ENCODE measurements around the gene PTPRN2. TPM values are rescaled to one million over a fixed set of nuclear protein-coding genes. Genes with fewer than 3 reads are reported as not detected.

PTPRN2 gene
- total and polyA plus RNA-seq, 2 donors, result 1.7 to 1.9 TPM

DNA sequence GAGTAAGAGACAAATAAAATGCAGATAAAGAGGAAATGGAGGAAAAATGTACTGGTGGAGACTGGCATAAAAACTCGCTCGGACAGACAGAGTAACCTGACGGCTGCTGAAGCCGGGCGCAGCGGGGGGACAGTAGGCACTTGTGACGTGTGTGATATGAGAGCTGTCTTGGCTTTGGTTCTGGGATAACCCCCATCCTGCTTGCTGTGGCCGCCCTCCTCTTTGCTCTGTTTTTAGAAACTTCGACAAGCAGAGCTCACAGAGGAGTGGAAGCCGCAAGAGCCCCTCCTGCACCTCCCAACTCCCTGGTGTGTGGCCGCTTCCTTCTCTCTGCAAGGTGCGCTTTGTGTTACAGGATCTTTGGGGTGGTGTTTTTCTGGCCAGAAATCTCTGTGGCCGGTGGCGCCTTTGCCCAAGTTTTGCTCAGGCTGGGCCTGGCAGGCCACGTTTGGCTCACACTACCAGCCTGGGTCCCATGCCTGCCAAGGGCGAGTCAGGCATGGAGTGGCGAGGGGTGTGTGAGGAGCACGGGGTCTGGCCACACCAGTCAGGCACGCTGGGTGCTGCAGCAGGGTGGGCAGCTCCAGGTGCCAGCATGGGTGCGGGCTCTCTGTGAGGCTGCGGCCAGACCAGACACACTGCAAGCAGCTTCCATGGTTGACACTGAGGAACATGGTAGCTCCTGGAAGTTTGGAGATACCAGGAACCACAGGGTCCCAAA, 982.8 kb downstream of the PTPRN2 start:
- 96% methylated on average over 21 of the region's 21 CpGs for WGBS
- H3K36me3 ChIP-seq (ENCODE audit: control insufficient read depth in 2 of 2, insufficient read depth in 2 of 2, low read length in 1 of 2), result no peaks in the 10 kb centered on the region
- no peak for DNase-seq (ENCODE audit: low read depth in 6 of 9, low spot score in 9 of 9)
- no peak overlapping the region for H3K4me3 ChIP-seq (ENCODE audit: low read length in 2 of 2)
- no peaks in the 10 kb centered on the region for H3K9me3 ChIP-seq (ENCODE audit: control insufficient read depth in 2 of 2, insufficient read depth in 1 of 2, low read length in 1 of 2)
- no peaks in the 10 kb centered on the region for H3K4me1 ChIP-seq (ENCODE audit: control insufficient read depth in 2 of 2, insufficient read depth in 2 of 2, low read length in 2 of 2)
- no peaks in the 10 kb centered on the region for H3K27me3 ChIP-seq (ENCODE audit: control insufficient read depth in 2 of 2, insufficient read depth in 1 of 2, low read length in 1 of 2)
- H3K27ac ChIP-seq (ENCODE audit: low read depth in 1 of 2, low read length in 1 of 2), result no peak overlapping the region

- H3K4me3 ChIP-seq (ENCODE audit: low read length in 2 of 2), result no peak overlapping the region
- H3K4me1 ChIP-seq (ENCODE audit: control insufficient read depth in 2 of 2, insufficient read depth in 2 of 2, low read length in 2 of 2), result no peaks in the 10 kb centered on the region
- no peaks in the 10 kb centered on the region for H3K27me3 ChIP-seq (ENCODE audit: control insufficient read depth in 2 of 2, insufficient read depth in 1 of 2, low read length in 1 of 2)
- no peak overlapping the region for H3K27ac ChIP-seq (ENCODE audit: low read depth in 1 of 2, low read length in 1 of 2)
- 95% methylated on average over 21 of the region's 21 CpGs for WGBS
- no peaks in the 10 kb centered on the region for H3K9me3 ChIP-seq (ENCODE audit: control insufficient read depth in 2 of 2, insufficient read depth in 1 of 2, low read length in 1 of 2)
- DNase-seq (ENCODE audit: low read depth in 6 of 9, low spot score in 9 of 9), result no peak
- H3K36me3 ChIP-seq (ENCODE audit: control insufficient read depth in 2 of 2, insufficient read depth in 2 of 2, low read length in 1 of 2), result no peaks in the 10 kb centered on the region
Measured at GRCh38 chr7:157603716-157604115, 983.9 kb downstream of the PTPRN2 start.

- Histone ChIP-seq H3K9me3 (ENCODE audit: control insufficient read depth in 2 of 2, insufficient read depth in 1 of 2, low read length in 1 of 2) (no peaks in the 10 kb centered on the region), H3K27ac (ENCODE audit: low read depth in 1 of 2, low read length in 1 of 2) (no peak overlapping the region), H3K27me3 (ENCODE audit: control insufficient read depth in 2 of 2, insufficient read depth in 1 of 2, low read length in 1 of 2) (no peaks in the 10 kb centered on the region), H3K36me3 (ENCODE audit: control insufficient read depth in 2 of 2, insufficient read depth in 2 of 2, low read length in 1 of 2) (no peaks in the 10 kb centered on the region), H3K4me1 (ENCODE audit: control insufficient read depth in 2 of 2, insufficient read depth in 2 of 2, low read length in 2 of 2) (no peaks in the 10 kb centered on the region), H3K4me3 (ENCODE audit: low read length in 2 of 2) (no peak overlapping the region)
- WGBS, result 94% methylated on average over 9 of the region's 9 CpGs
- DNase-seq (ENCODE audit: low read depth in 6 of 9, low spot score in 9 of 9), result no peak
Measured at GRCh38 chr7:157603005-157603404, 984.6 kb downstream of the PTPRN2 start.

GRCh38 chr7:157602581-157602980, 985.0 kb downstream of the PTPRN2 start:
- no peak overlapping the region for H3K27ac ChIP-seq (ENCODE audit: low read depth in 1 of 2, low read length in 1 of 2)
- no peaks in the 10 kb centered on the region for H3K36me3 ChIP-seq (ENCODE audit: control insufficient read depth in 2 of 2, insufficient read depth in 2 of 2, low read length in 1 of 2)
- no peaks in the 10 kb centered on the region for H3K9me3 ChIP-seq (ENCODE audit: control insufficient read depth in 2 of 2, insufficient read depth in 1 of 2, low read length in 1 of 2)
- DNase-seq (ENCODE audit: low read depth in 6 of 9, low spot score in 9 of 9), result no peak
- WGBS, result 95% methylated on average over 14 of the region's 14 CpGs
- no peak overlapping the region for H3K4me3 ChIP-seq (ENCODE audit: low read length in 2 of 2)
- no peaks in the 10 kb centered on the region for H3K4me1 ChIP-seq (ENCODE audit: control insufficient read depth in 2 of 2, insufficient read depth in 2 of 2, low read length in 2 of 2)
- no peaks in the 10 kb centered on the region for H3K27me3 ChIP-seq (ENCODE audit: control insufficient read depth in 2 of 2, insufficient read depth in 1 of 2, low read length in 1 of 2)

- H3K27me3 ChIP-seq (ENCODE audit: control insufficient read depth in 2 of 2, insufficient read depth in 1 of 2, low read length in 1 of 2), result no peaks in the 10 kb centered on the region
- H3K27ac ChIP-seq (ENCODE audit: low read depth in 1 of 2, low read length in 1 of 2), result no peak overlapping the region
- no peak for DNase-seq (ENCODE audit: low read depth in 6 of 9, low spot score in 9 of 9)
- H3K4me3 ChIP-seq (ENCODE audit: low read length in 2 of 2), result no peak overlapping the region
- WGBS, result 97% methylated on average over 15 of the region's 15 CpGs
- H3K36me3 ChIP-seq (ENCODE audit: control insufficient read depth in 2 of 2, insufficient read depth in 2 of 2, low read length in 1 of 2), result no peaks in the 10 kb centered on the region
- H3K9me3 ChIP-seq (ENCODE audit: control insufficient read depth in 2 of 2, insufficient read depth in 1 of 2, low read length in 1 of 2), result no peaks in the 10 kb centered on the region
- no peaks in the 10 kb centered on the region for H3K4me1 ChIP-seq (ENCODE audit: control insufficient read depth in 2 of 2, insufficient read depth in 2 of 2, low read length in 2 of 2)
Measured at GRCh38 chr7:157602156-157602555, 985.5 kb downstream of the PTPRN2 start.

GRCh38 chr7:157601530-157601929, 986.1 kb downstream of the PTPRN2 start:
- no peak overlapping the region for H3K27ac ChIP-seq (ENCODE audit: low read depth in 1 of 2, low read length in 1 of 2)
- DNase-seq (ENCODE audit: low read depth in 6 of 9, low spot score in 9 of 9), result no peak
- 93% methylated on average over 11 of the region's 11 CpGs for WGBS

DNA sequence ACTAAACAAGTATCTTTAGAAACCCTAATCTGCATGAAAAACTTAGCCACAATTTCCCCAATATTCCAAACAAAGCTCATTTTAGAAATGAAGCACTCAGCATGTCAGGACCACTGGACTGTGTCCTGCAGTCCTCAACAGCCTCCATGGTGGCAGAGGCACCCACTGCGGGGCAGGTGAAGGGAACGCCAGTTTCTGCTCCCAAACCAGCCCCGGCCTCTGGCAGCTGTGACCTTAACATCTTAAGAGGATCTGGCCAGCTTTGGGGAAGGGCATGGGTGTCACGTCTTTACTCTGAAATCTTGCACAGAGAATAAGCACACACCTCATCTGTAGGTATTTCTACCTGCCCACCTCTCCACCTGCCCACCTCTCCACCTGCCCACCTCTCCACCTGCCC, 988.1 kb downstream of the PTPRN2 start:
- no peak for DNase-seq (ENCODE audit: low read depth in 6 of 9, low spot score in 9 of 9)
- WGBS, result 96% methylated on average over 4 of the region's 4 CpGs
- Histone ChIP-seq H3K36me3 (ENCODE audit: control insufficient read depth in 2 of 2, insufficient read depth in 2 of 2, low read length in 1 of 2) (no peaks in the 10 kb centered on the region), H3K4me1 (ENCODE audit: control insufficient read depth in 2 of 2, insufficient read depth in 2 of 2, low read length in 2 of 2) (no peaks in the 10 kb centered on the region), H3K9me3 (ENCODE audit: control insufficient read depth in 2 of 2, insufficient read depth in 1 of 2, low read length in 1 of 2) (no peaks in the 10 kb centered on the region), H3K4me3 (ENCODE audit: low read length in 2 of 2) (no peak overlapping the region), H3K27me3 (ENCODE audit: control insufficient read depth in 2 of 2, insufficient read depth in 1 of 2, low read length in 1 of 2) (peaks cover 2 to 12% of the 10 kb centered on the region in 2 donors), H3K27ac (ENCODE audit: low read depth in 1 of 2, low read length in 1 of 2) (no peak overlapping the region)

More at GRCh38 chr7:157601530-157601929, 986.1 kb downstream of the PTPRN2 start:
- Histone ChIP-seq H3K9me3 (ENCODE audit: control insufficient read depth in 2 of 2, insufficient read depth in 1 of 2, low read length in 1 of 2) (no peaks in the 10 kb centered on the region), H3K27me3 (ENCODE audit: control insufficient read depth in 2 of 2, insufficient read depth in 1 of 2, low read length in 1 of 2) (no peaks in the 10 kb centered on the region), H3K4me1 (ENCODE audit: control insufficient read depth in 2 of 2, insufficient read depth in 2 of 2, low read length in 2 of 2) (no peaks in the 10 kb centered on the region), H3K4me3 (ENCODE audit: low read length in 2 of 2) (no peak overlapping the region), H3K36me3 (ENCODE audit: control insufficient read depth in 2 of 2, insufficient read depth in 2 of 2, low read length in 1 of 2) (no peaks in the 10 kb centered on the region)

- H3K4me1 ChIP-seq (ENCODE audit: control insufficient read depth in 2 of 2, insufficient read depth in 2 of 2, low read length in 2 of 2), result no peaks in the 10 kb centered on the region
- H3K36me3 ChIP-seq (ENCODE audit: control insufficient read depth in 2 of 2, insufficient read depth in 2 of 2, low read length in 1 of 2), result no peaks in the 10 kb centered on the region
- H3K27me3 ChIP-seq (ENCODE audit: control insufficient read depth in 2 of 2, insufficient read depth in 1 of 2, low read length in 1 of 2), result peaks cover 2 to 16% of the 10 kb centered on the region in 2 donors
- H3K27ac ChIP-seq (ENCODE audit: low read depth in 1 of 2, low read length in 1 of 2), result no peak overlapping the region
- H3K4me3 ChIP-seq (ENCODE audit: low read length in 2 of 2), result no peak overlapping the region
- H3K9me3 ChIP-seq (ENCODE audit: control insufficient read depth in 2 of 2, insufficient read depth in 1 of 2, low read length in 1 of 2), result no peaks in the 10 kb centered on the region
- 65% methylated on average over 7 of the region's 7 CpGs for WGBS
- DNase-seq (ENCODE audit: low read depth in 6 of 9, low spot score in 9 of 9), result no peak
Measured at GRCh38 chr7:157597562-157597961, 990.1 kb downstream of the PTPRN2 start.

- H3K9me3 ChIP-seq (ENCODE audit: control insufficient read depth in 2 of 2, insufficient read depth in 1 of 2, low read length in 1 of 2), result no peaks in the 10 kb centered on the region
- DNase-seq (ENCODE audit: low read depth in 6 of 9, low spot score in 9 of 9), result no peak
- peaks cover 2 to 16% of the 10 kb centered on the region in 2 donors for H3K27me3 ChIP-seq (ENCODE audit: control insufficient read depth in 2 of 2, insufficient read depth in 1 of 2, low read length in 1 of 2)
- no peaks in the 10 kb centered on the region for H3K36me3 ChIP-seq (ENCODE audit: control insufficient read depth in 2 of 2, insufficient read depth in 2 of 2, low read length in 1 of 2)
- no peak overlapping the region for H3K27ac ChIP-seq (ENCODE audit: low read depth in 1 of 2, low read length in 1 of 2)
- 88% methylated on average over 15 of the region's 15 CpGs for WGBS
- H3K4me3 ChIP-seq (ENCODE audit: low read length in 2 of 2), result no peak overlapping the region
- no peaks in the 10 kb centered on the region for H3K4me1 ChIP-seq (ENCODE audit: control insufficient read depth in 2 of 2, insufficient read depth in 2 of 2, low read length in 2 of 2)
Measured at GRCh38 chr7:157596881-157597280, 990.7 kb downstream of the PTPRN2 start.

Data from thymus (tissue), 11 donors.